ENCODE data around the gene COL2A1.

Gene COL2A1

GRCh38 chr12:48004053-48004941, at the start of gene COL2A1:
TSS of gene COL2A1 (minus strand) at chr12:48004476. CDS start at chr12:48004321, 155 bp downstream.
- DNase-seq: peak in 1 of 2 experiments; percentile 26

- no peak for DNase-seq
These were observed 49.6 kb upstream of the COL2A1 start for GRCh38 chr12:48053883-48054282.

GRCh38 chr12:48053122-48053521, 48.8 kb upstream of the COL2A1 start:
- DNase-seq: no peak

- no peak for DNase-seq
These were observed 47.4 kb upstream of the COL2A1 start for GRCh38 chr12:48051681-48052080.

GRCh38 chr12:48050174-48050573, 45.9 kb upstream of the COL2A1 start:
- no peak for DNase-seq

- no peak for DNase-seq
These were observed 41.8 kb upstream of the COL2A1 start for GRCh38 chr12:48045965-48046518.

- no peak for DNase-seq
These were observed 41.0 kb upstream of the COL2A1 start for GRCh38 chr12:48045061-48045846.

GRCh38 chr12:48044396-48044795, 40.1 kb upstream of the COL2A1 start:
- no peak for DNase-seq

GRCh38 chr12:48043771-48044170, 39.5 kb upstream of the COL2A1 start:
- no peak for DNase-seq

GRCh38 chr12:48041591-48042423, 37.5 kb upstream of the COL2A1 start:
- no peak for DNase-seq

- DNase-seq: no peak
These were observed 36.1 kb upstream of the COL2A1 start for GRCh38 chr12:48040354-48040753.

- no peak for DNase-seq
These were observed 34.9 kb upstream of the COL2A1 start for GRCh38 chr12:48039151-48039550.

- DNase-seq: no peak
These were observed 33.8 kb upstream of the COL2A1 start for GRCh38 chr12:48038085-48038484.

GRCh38 chr12:48037267-48037915, 33.1 kb upstream of the COL2A1 start:
- DNase-seq: no peak

GRCh38 chr12:48036818-48037217, 32.5 kb upstream of the COL2A1 start:
- DNase-seq: no peak

- no peak for DNase-seq
These were observed 30.8 kb upstream of the COL2A1 start for GRCh38 chr12:48034835-48035805.

GRCh38 chr12:48033451-48033850, 29.2 kb upstream of the COL2A1 start:
- no peak for DNase-seq

GRCh38 chr12:48032597-48032996, 28.3 kb upstream of the COL2A1 start:
- no peak for DNase-seq

- no peak for DNase-seq
These were observed 27.1 kb upstream of the COL2A1 start for GRCh38 chr12:48031135-48031960.

- no peak for DNase-seq
These were observed 25.9 kb upstream of the COL2A1 start for GRCh38 chr12:48030173-48030650.

All from NCI-H2081 (cell line).